ENCODE measurements around the gene TICAM1.

- no peak for TF ChIP-seq EZH2 (IDR thresholded peaks at IDR 0.05; ENCODE audit: low read length, missing control alignments)
- TF ChIP-seq, protein P1, sequence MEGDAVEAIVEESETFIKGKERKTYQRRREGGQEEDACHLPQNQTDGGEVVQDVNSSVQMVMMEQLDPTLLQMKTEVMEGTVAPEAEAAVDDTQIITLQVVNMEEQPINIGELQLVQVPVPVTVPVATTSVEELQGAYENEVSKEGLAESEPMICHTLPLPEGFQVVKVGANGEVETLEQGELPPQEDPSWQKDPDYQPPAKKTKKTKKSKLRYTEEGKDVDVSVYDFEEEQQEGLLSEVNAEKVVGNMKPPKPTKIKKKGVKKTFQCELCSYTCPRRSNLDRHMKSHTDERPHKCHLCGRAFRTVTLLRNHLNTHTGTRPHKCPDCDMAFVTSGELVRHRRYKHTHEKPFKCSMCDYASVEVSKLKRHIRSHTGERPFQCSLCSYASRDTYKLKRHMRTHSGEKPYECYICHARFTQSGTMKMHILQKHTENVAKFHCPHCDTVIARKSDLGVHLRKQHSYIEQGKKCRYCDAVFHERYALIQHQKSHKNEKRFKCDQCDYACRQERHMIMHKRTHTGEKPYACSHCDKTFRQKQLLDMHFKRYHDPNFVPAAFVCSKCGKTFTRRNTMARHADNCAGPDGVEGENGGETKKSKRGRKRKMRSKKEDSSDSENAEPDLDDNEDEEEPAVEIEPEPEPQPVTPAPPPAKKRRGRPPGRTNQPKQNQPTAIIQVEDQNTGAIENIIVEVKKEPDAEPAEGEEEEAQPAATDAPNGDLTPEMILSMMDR (conservative IDR thresholded peaks at IDR 0.05 in 1 of 2, IDR thresholded peaks at IDR 0.05 in 1 of 2; ENCODE audit: low read depth in 1 of 2, low read length in 2 of 2): no peak
Measured at GRCh38 chr19:4775627-4776152, 55.8 kb downstream of the TICAM1 start.
